HepG2 (cell line): ENCODE data around the gene TMEM108.

Experiments
- EZH2 ChIP-seq: conservative IDR thresholded peaks from 2 replicates; pipeline ENCODE4 v1.6.1; 2012; ENCODE audit warnings: mild to moderate bottlenecking, low read depth, low read length, moderate library complexity
- IRF2 ChIP-seq: IDR thresholded peaks from 2 replicates; pipeline ENCODE4 v1.6.1; 2018; ENCODE audit warnings: missing genetic modification reagents, missing compliant biosample characterization
- JUND ChIP-seq: sonication (generic); formaldehyde crosslinking; IDR thresholded peaks from 2 replicates; pipeline ENCODE4 v1.8.0; 2022; ENCODE audit warnings: mild to moderate bottlenecking, missing genetic modification reagents
- RXRA ChIP-seq: sonication (generic); formaldehyde crosslinking; IDR thresholded peaks from 2 replicates; pipeline ENCODE4 v1.5.1; 2020; ENCODE audit warnings: missing genetic modification reagents
- SIN3A ChIP-seq: IDR thresholded peaks from 2 replicates; pipeline ENCODE4 v1.6.1; 2011; ENCODE audit warnings: low read depth, mild to moderate bottlenecking, control low read depth, low read length, borderline replicate concordance
- ZKSCAN8 ChIP-seq: IDR thresholded peaks from 2 replicates; pipeline ENCODE4 v1.6.1; 2016; ENCODE audit warnings: borderline replicate concordance, missing genetic modification reagents, missing compliant biosample characterization
- ZNF251 ChIP-seq: sonication (generic); formaldehyde crosslinking; IDR thresholded peaks from 2 replicates; pipeline ENCODE4 v1.9.0; 2021; ENCODE audit warnings: mild to moderate bottlenecking, missing genetic modification reagents
- ZNF878 ChIP-seq: sonication (generic); formaldehyde crosslinking; IDR thresholded peaks from 2 replicates; pipeline ENCODE4 v1.8.1; 2023; ENCODE audit warnings: mild to moderate bottlenecking, missing genetic modification reagents, moderate library complexity
- TF ChIP-seq, protein P1 (sequence below): sonication (generic); formaldehyde crosslinking; IDR thresholded peaks from 2 replicates; pipeline ENCODE4 v1.5.0; 2020; ENCODE audit warnings: mild to moderate bottlenecking, missing genetic modification reagents, moderate library complexity
- TF ChIP-seq, protein P2 (sequence below): sonication (generic); formaldehyde crosslinking; IDR thresholded peaks from 2 replicates; pipeline ENCODE4 v1.8.0; 2022; ENCODE audit warnings: missing genetic modification reagents, mild to moderate bottlenecking, borderline replicate concordance
- TF ChIP-seq, protein P3 (sequence below): sonication (generic); formaldehyde crosslinking; IDR thresholded peaks from 2 replicates; pipeline ENCODE4 v1.4.0; 2020; ENCODE audit warnings: missing genetic modification reagents

GRCh38 chr3:133295199-133295901 lies 257.2 kb downstream of the TMEM108 start:
- TF ChIP-seq ZKSCAN8 (CRISPR knock-in tag) = no peak
- TF ChIP-seq, protein P1, sequence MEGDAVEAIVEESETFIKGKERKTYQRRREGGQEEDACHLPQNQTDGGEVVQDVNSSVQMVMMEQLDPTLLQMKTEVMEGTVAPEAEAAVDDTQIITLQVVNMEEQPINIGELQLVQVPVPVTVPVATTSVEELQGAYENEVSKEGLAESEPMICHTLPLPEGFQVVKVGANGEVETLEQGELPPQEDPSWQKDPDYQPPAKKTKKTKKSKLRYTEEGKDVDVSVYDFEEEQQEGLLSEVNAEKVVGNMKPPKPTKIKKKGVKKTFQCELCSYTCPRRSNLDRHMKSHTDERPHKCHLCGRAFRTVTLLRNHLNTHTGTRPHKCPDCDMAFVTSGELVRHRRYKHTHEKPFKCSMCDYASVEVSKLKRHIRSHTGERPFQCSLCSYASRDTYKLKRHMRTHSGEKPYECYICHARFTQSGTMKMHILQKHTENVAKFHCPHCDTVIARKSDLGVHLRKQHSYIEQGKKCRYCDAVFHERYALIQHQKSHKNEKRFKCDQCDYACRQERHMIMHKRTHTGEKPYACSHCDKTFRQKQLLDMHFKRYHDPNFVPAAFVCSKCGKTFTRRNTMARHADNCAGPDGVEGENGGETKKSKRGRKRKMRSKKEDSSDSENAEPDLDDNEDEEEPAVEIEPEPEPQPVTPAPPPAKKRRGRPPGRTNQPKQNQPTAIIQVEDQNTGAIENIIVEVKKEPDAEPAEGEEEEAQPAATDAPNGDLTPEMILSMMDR (CRISPR knock-in tag) = no peak
- TF ChIP-seq IRF2 (CRISPR knock-in tag) = no peak
- no peak for TF ChIP-seq RXRA (CRISPR knock-in tag)
- no peak for TF ChIP-seq ZNF251 (CRISPR knock-in tag)
- no peak for TF ChIP-seq ZNF878 (CRISPR knock-in tag)
- TF ChIP-seq, protein P2, sequence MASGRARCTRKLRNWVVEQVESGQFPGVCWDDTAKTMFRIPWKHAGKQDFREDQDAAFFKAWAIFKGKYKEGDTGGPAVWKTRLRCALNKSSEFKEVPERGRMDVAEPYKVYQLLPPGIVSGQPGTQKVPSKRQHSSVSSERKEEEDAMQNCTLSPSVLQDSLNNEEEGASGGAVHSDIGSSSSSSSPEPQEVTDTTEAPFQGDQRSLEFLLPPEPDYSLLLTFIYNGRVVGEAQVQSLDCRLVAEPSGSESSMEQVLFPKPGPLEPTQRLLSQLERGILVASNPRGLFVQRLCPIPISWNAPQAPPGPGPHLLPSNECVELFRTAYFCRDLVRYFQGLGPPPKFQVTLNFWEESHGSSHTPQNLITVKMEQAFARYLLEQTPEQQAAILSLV (CRISPR knock-in tag) = no peak
- TF ChIP-seq, protein P3, sequence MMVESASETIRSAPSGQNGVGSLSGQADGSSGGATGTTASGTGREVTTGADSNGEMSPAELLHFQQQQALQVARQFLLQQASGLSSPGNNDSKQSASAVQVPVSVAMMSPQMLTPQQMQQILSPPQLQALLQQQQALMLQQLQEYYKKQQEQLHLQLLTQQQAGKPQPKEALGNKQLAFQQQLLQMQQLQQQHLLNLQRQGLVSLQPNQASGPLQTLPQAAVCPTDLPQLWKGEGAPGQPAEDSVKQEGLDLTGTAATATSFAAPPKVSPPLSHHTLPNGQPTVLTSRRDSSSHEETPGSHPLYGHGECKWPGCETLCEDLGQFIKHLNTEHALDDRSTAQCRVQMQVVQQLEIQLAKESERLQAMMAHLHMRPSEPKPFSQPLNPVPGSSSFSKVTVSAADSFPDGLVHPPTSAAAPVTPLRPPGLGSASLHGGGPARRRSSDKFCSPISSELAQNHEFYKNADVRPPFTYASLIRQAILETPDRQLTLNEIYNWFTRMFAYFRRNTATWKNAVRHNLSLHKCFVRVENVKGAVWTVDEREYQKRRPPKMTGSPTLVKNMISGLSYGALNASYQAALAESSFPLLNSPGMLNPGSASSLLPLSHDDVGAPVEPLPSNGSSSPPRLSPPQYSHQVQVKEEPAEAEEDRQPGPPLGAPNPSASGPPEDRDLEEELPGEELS = no peak
- no peak for TF ChIP-seq JUND (CRISPR knock-in tag)
- no peak for TF ChIP-seq SIN3A
- TF ChIP-seq EZH2 = no peak
